ENCODE measurements around the gene RAB40AL.
"Not testable (repeated sequence)": the region's sequence is repeated elsewhere in the genome, so short reads cannot be mapped to it uniquely, and the experiment has no call there.

RAB40AL gene

GRCh38 chrX:102968216-102968615, 31.1 kb downstream of the RAB40AL start:
- H3K4me3 ChIP-seq (ENCODE audit: low read depth, low read length) = no peak overlapping the region
- TF ChIP-seq CTCF (IDR thresholded peaks at IDR 0.05; ENCODE audit: borderline replicate concordance, insufficient read depth, low read depth, low read length) = no peak

GRCh38 chrX:102971536-102971935, 34.5 kb downstream of the RAB40AL start:
- not testable (repeated sequence) for H3K4me3 ChIP-seq (ENCODE audit: low read depth, low read length)

GRCh38 chrX:102975016-102975415, 37.9 kb downstream of the RAB40AL start:
- no peak overlapping the region for H3K4me3 ChIP-seq (ENCODE audit: low read depth, low read length)
- no peak for TF ChIP-seq CTCF (IDR thresholded peaks at IDR 0.05; ENCODE audit: borderline replicate concordance, insufficient read depth, low read depth, low read length)

GRCh38 chrX:102976286-102976685, 39.2 kb downstream of the RAB40AL start:
- no peak overlapping the region for H3K4me3 ChIP-seq (ENCODE audit: low read depth, low read length)

GRCh38 chrX:102976793-102977495, 39.9 kb downstream of the RAB40AL start:
- H3K4me3 ChIP-seq (ENCODE audit: low read depth, low read length) = no peak overlapping the region
- TF ChIP-seq CTCF (IDR thresholded peaks at IDR 0.05; ENCODE audit: borderline replicate concordance, insufficient read depth, low read depth, low read length) = no peak

More at GRCh38 chrX:102976286-102976685, 39.2 kb downstream of the RAB40AL start:
- no peak for TF ChIP-seq CTCF (IDR thresholded peaks at IDR 0.05; ENCODE audit: borderline replicate concordance, insufficient read depth, low read depth, low read length)

GRCh38 chrX:102978594-102978993, 41.5 kb downstream of the RAB40AL start:
- no peak for TF ChIP-seq CTCF (IDR thresholded peaks at IDR 0.05; ENCODE audit: borderline replicate concordance, insufficient read depth, low read depth, low read length)
- no peak overlapping the region for H3K4me3 ChIP-seq (ENCODE audit: low read depth, low read length)

- no peak for TF ChIP-seq CTCF (IDR thresholded peaks at IDR 0.05; ENCODE audit: borderline replicate concordance, insufficient read depth, low read depth, low read length)
- H3K4me3 ChIP-seq (ENCODE audit: low read depth, low read length) = no peak overlapping the region
Measured at GRCh38 chrX:102979536-102979935, 42.5 kb downstream of the RAB40AL start.
